ENCODE data around the gene KRT33A.

The KRT33A gene

DNA sequence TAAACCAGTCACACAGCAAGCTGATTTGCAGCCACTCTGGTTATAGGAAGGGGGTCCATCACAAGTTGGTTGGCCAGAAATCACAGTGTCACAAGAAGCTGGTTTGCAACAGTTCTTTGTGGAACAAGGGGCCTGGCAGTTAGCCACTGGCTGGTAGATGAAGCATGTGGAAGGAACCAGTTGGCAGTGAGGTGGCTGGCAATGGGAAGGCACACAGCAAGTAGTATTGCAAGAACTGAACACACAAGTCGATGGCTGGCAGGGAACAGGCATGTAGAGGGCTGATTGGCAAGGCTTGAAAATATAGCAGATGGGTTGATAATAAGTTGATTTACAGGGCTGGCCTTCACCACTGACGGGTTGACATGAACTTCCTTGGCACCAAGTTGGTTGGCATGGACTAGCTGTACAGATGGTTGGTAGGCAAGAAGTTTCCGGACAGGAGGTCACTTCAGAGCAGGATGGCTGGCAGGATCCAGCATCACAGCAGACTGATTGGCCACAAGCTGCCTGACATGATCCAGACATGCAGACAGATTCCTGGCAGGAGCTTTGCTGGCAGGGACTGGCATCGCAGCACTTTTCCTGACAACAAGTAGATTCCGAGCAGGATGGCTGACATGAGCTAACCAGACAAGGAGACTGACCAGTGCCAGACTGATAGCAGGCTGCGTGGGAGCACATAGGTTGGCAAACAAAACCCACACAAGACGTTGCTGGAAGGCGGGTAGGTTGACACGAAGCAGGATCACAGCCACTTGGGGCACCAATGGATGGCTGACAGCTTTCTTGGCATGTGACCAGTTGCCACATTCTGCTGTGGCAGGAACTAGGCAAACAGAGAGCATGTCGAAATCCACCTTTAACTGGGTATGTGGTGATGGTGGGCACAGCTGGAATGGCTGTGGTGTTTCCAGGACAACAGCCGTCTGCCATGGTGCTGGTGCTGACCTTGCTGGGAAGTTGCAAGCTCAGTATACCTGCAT lies 48.4 kb downstream of the KRT33A start, which contains the start of gene KRTAP29-1:
TSS of gene KRTAP29-1 (minus strand) at position 936 of the 986 bp plus-strand sequence. CDS start at position 936, 0 bp downstream.
- no peak for DNase-seq

DNA sequence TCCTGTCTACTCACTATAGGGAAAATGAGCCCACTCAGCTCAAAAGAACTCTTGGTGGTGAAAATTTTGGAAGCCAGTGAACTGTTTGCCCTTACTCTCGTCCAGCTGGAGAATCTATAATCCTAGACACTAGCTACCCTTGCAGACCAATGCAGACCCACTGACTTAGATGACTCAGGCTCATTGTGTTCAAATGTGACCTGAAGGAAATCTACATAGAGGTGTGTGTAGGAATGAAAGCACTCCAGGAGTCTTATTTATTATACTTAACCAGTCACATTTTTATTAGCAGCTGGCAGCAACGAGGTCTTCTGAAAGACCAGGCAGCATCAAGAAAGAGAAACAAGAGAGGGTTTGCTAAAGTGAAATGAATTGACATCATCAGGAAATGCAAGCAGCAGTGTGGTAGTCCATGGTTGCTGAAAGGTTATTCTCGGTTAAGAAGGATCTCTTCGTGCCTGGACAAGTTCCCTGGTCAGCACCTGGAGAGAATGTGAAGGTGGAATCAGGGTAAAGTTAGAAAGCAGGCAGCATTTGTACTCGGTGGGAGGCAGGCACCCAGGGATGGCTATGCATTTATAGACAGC lies 49.3 kb downstream of the KRT33A start:
- DNase-seq = no peak

DNA sequence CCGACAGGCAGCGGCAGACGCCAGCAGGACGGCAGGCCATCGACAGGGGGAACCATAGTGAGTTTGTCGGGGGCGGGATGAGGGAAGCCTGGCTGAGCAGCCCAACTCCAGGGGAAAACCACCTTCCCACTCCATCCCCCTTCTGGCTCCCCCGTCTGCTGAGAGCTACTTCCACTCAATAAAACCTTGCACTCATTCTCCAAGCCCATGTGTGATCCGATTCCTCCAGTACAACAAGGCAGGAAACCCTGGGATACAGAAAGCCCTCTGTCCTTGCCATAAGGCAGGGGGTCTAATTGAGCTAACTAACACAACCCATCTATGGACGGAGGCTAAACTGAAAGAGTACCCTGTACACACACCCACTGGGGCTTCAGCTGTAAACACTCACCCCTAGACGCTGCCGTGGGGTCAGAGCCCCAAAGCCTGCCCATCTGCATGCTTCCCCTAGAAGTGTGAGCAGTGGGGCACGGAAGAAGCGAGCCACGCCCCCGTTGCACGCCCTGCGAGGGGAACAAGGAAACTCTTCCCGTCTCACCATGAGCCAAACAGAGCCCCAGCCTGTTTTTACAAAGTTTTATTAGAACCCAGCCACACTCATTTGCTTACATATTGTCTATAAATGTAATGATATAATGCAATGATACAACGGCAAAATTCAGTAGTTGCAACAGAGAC lies 52.0 kb downstream of the KRT33A start:
- DNase-seq = no peak

DNA sequence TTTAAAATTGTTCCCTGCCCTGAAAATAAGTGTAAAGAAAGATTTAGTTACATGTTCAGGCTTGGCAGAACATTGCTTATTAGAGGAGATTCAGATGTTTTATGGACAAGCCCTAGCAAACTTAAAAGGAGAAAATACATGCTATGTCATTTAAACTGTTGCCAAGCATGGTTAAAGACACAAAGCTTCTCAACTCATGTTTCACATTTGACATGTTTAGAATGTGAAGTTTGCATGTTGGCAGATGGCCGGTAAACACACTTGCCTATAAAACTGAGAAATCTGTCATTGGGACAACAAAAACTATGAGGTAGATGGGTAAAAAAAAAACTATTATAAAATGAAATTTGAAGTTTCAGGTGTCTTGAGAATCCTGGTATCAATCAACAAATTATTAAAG lies 53.8 kb downstream of the KRT33A start:
- DNase-seq = no peak

Data from right kidney (tissue), 1 donor.